ENCODE results near the gene ZNF536. TPM values are rescaled to one million over a fixed set of nuclear protein-coding genes. Genes with fewer than 3 reads are reported as not detected.

ZNF536 gene
- total RNA-seq, 1 experiment from 2014 or later: not detected

GRCh38 chr19:30513082-30513411, 140.9 kb downstream of the ZNF536 start:
- Histone ChIP-seq H2BK120ac (ENCODE audit: low read depth, low read length, poor library complexity, severe bottlenecking) (no peak overlapping the region), H3K9me3 (ENCODE audit: control insufficient read depth, low read depth, low read length) (no peaks in the 10 kb centered on the region), H2BK12ac (ENCODE audit: insufficient read length, low read depth, low read length) (no peak overlapping the region), H3K18ac (ENCODE audit: insufficient read length, low read depth, low read length) (no peak overlapping the region), H3T11ph (ENCODE audit: low read length) (no peak overlapping the region), H2BK15ac (ENCODE audit: low read depth, low read length) (no peak overlapping the region), H3K23me2 (ENCODE audit: insufficient read length, low read depth, low read length, poor library complexity, severe bottlenecking) (no peaks in the 10 kb centered on the region), H3K9ac (ENCODE audit: extremely low read depth, insufficient read length, low read length) (no peak overlapping the region), H3K4me1 (ENCODE audit: insufficient read depth, low read length) (no peaks in the 10 kb centered on the region), H4K20me1 (ENCODE audit: control insufficient read depth, insufficient read depth, insufficient read length) (no peaks in the 10 kb centered on the region), H3K79me2 (ENCODE audit: insufficient read depth, low read length) (no peaks in the 10 kb centered on the region), H3K14ac (ENCODE audit: insufficient read depth, low read length) (no peak overlapping the region), H3K27ac (ENCODE audit: insufficient read length, low read depth, low read length) (no peak overlapping the region), H3K79me1 (ENCODE audit: insufficient read depth, low read depth, low read length, poor library complexity, severe bottlenecking) (no peaks in the 10 kb centered on the region), H2AFZ (ENCODE audit: low read length) (no peak overlapping the region), H2BK5ac (ENCODE audit: insufficient read length, low read length) (no peak overlapping the region), H3K56ac (ENCODE audit: insufficient read length, low read depth, low read length) (no peak overlapping the region), H2BK20ac (ENCODE audit: low read depth, low read length, poor library complexity, severe bottlenecking) (no peak overlapping the region), H2AK5ac (ENCODE audit: insufficient read length, low read length) (no peak overlapping the region), H4K8ac (replicated peaks; ENCODE audit: insufficient read length, low read depth, low read length) (no peak overlapping the region), H4K91ac (ENCODE audit: insufficient read length, low read depth, low read length) (no peak overlapping the region), H4K5ac (ENCODE audit: insufficient read length, low read depth, low read length) (no peak overlapping the region), H3K4me2 (ENCODE audit: insufficient read depth, insufficient read length, low read length) (no peak overlapping the region), H3K27me3 (ENCODE audit: insufficient read depth, low read length) (no peaks in the 10 kb centered on the region), H3K4ac (ENCODE audit: low read depth, low read length) (no peak overlapping the region), H3K23ac (ENCODE audit: insufficient read length, low read depth, low read length) (no peak overlapping the region)
- no peak for TF ChIP-seq CTCF (conservative IDR thresholded peaks at IDR 0.05)
- Mint-ChIP-seq H3K4me3 (no peak overlapping the region), H3K4me1 (peaks cover 0 to 6% of the 10 kb centered on the region in 2 experiments; a peak in 2 of 4 replicates), H3K36me3 (ENCODE audit: insufficient read depth in 1 of 3, low read depth in 3 of 3) (no peaks in the 10 kb centered on the region), H3K27ac (no peak overlapping the region), H3K9me3 (no peaks in the 10 kb centered on the region; a peak in 1 of 5 replicates), H3K27me3 (ENCODE audit: low read depth) (no peaks in the 10 kb centered on the region)
- no CpG with 5 or more reads among the region's 6 CpGs for WGBS (ENCODE audit: extremely low coverage, insufficient read length, low lambda C conversion rate)
- DNase-seq: no peak

Data from H9 (cell line).